Caco-2 (cell line): ENCODE results near the gene MRTFA. TPM values are rescaled to one million over a fixed set of nuclear protein-coding genes. Genes with fewer than 3 reads are reported as not detected.
A peak's percentile ranks its signal among the peaks of the same experiment; 100 is the strongest.
"Not testable (repeated sequence)": the region's sequence is repeated elsewhere in the genome, so short reads cannot be mapped to it uniquely, and the experiment has no call there.

ENCODE experiments used
- BruUV-seq: library from RNA; stranded (reverse); fragments of 400-500 nt; replicated peaks from 2 replicates; lab custom pipeline; 2021; lab: Mats Ljungman, UMichigan
- CTCF ChIA-PET: fragments of 300-600 bp; sonication (Branson Sonifier 250); formaldehyde crosslinking; loops from one replicate; lab custom pipeline; 2022; ENCODE audit warnings: antibody characterized with exemption; lab: Charles Lee
- POLR2A ChIA-PET: fragments of 300-600 bp; sonication (Branson Sonifier 250); formaldehyde crosslinking; loops from one replicate; lab custom pipeline; 2022; ENCODE audit warnings: antibody characterized with exemption; lab: Charles Lee
- DNase-seq, 2 experiments: peaks; one replicate each; pipeline versions ENCODE4 v3.0.0 to v3.0.0-alpha.2; 2020 to 2022
- H3K27me3 ChIP-seq: replicated peaks from 2 replicates; pipeline ENCODE4 v1.6.0; 2011; ENCODE audit warnings: low read length; ENCODE audit not compliant: control insufficient read depth, insufficient read depth
- H3K36me3 ChIP-seq: 2 replicates; pipeline ENCODE4 v1.5.1; 2011; ENCODE audit warnings: low read length; ENCODE audit not compliant: control insufficient read depth, insufficient read depth
- H3K4me1 ChIP-seq: fragments of 250-450 bp; sonication (Bioruptor Pico); 2 replicates; pipeline ENCODE4 v1.5.1; 2020; ENCODE audit warnings: mild to moderate bottlenecking
- H3K4me3 ChIP-seq: 2 replicates; pipeline ENCODE4 v1.5.1; 2011; ENCODE audit warnings: low read depth, mild to moderate bottlenecking, control low read depth, low read length
- H3K9me3 ChIP-seq: fragments of 250-450 bp; sonication (Bioruptor Pico); 2 replicates; pipeline ENCODE4 v1.5.1; 2020; ENCODE audit warnings: mild to moderate bottlenecking, moderate library complexity
- H3K27ac Mint-ChIP-seq: one replicate; pipeline ENCODE4 v1.8.0; 2022; ENCODE audit warnings: mixed read lengths; ENCODE audit not compliant: unreplicated experiment
- H3K27me3 Mint-ChIP-seq: one replicate; pipeline ENCODE4 v1.8.0; 2022; ENCODE audit warnings: mixed read lengths; ENCODE audit not compliant: insufficient read depth, unreplicated experiment
- H3K36me3 Mint-ChIP-seq: one replicate; pipeline ENCODE4 v1.8.0; 2022; ENCODE audit warnings: mild to moderate bottlenecking, mixed read lengths; ENCODE audit not compliant: insufficient read depth, unreplicated experiment
- H3K4me1 Mint-ChIP-seq: one replicate; pipeline ENCODE4 v1.8.0; 2022; ENCODE audit warnings: low read depth, mixed read lengths; ENCODE audit not compliant: unreplicated experiment
- H3K4me3 Mint-ChIP-seq: one replicate; pipeline ENCODE4 v1.8.0; 2022; ENCODE audit warnings: mild to moderate bottlenecking, moderate library complexity, mixed read lengths; ENCODE audit not compliant: unreplicated experiment
- H3K9me3 Mint-ChIP-seq: one replicate; pipeline ENCODE4 v1.8.0; 2022; ENCODE audit warnings: mixed read lengths; ENCODE audit not compliant: unreplicated experiment
- intact Hi-C: fragments of 100-400 bp; cut with micrococcal nuclease; formaldehyde crosslinking; loops from one replicate; pipeline ENCODE4 v1.10.0; 2022; ENCODE audit not compliant: unreplicated experiment
- total RNA-seq: library from RNA; stranded (reverse); gene quantifications from 2 replicates; pipeline ENCODE4 v1.2.3, GENCODE V29; 2022
- TF ChIP-seq, protein P1 (sequence below), 2 experiments: fragments of 200-600 bp in 1 of 2; IDR thresholded peaks; 1 replicate in 1 of 2; 2 replicates in 1 of 2; pipeline versions ENCODE4 v1.5.1 to v1.8.0; 2011 to 2022; ENCODE audit warnings: antibody characterized with exemption in 1 of 2, control low read depth in 1 of 2, inconsistent platforms in 1 of 2, low read depth in 1 of 2, low read length in 1 of 2, mild to moderate bottlenecking in 1 of 2, moderate library complexity in 1 of 2; ENCODE audit not compliant: insufficient read depth in 1 of 2, severe bottlenecking in 1 of 2, unreplicated experiment in 1 of 2

MRTFA gene
- total RNA-seq, 1 experiment from 2014 or later, result 38.7 TPM

DNA sequence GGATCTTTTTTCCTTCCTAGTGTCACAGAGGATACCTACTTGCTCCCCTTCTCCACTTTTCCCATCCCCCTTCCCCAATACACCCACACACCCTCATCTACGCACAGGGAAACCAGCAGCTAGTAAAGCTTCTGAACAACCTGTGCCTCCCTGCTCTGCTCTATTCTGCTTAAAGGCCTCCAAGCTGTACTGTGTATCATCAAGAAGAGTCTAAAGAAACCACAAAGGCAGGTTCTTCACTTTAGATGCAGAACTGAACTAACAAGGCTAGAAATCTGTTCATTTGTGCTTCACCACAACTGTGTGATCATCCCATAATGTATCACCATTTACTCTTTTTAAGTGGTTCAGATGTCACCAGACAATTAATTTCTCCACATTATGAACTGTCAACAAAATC lies 133.6 kb downstream of the MRTFA start:
- intact Hi-C loops, result no loop called here
- Mint-ChIP-seq H3K4me3 (peak overlapping the region; percentile 38), H3K27ac (peak overlapping the region; percentile 73), H3K9me3 (peaks cover 9% of the 10 kb centered on the region), H3K27me3 (no peaks in the 10 kb centered on the region), H3K36me3 (peaks cover 19% of the 10 kb centered on the region), H3K4me1 (peaks cover 22% of the 10 kb centered on the region)
- no TSS peak for BruUV-seq
- no peaks in the 10 kb centered on the region for H3K9me3 ChIP-seq
- CTCF ChIA-PET, result no interaction called here
- TF ChIP-seq, protein P1, sequence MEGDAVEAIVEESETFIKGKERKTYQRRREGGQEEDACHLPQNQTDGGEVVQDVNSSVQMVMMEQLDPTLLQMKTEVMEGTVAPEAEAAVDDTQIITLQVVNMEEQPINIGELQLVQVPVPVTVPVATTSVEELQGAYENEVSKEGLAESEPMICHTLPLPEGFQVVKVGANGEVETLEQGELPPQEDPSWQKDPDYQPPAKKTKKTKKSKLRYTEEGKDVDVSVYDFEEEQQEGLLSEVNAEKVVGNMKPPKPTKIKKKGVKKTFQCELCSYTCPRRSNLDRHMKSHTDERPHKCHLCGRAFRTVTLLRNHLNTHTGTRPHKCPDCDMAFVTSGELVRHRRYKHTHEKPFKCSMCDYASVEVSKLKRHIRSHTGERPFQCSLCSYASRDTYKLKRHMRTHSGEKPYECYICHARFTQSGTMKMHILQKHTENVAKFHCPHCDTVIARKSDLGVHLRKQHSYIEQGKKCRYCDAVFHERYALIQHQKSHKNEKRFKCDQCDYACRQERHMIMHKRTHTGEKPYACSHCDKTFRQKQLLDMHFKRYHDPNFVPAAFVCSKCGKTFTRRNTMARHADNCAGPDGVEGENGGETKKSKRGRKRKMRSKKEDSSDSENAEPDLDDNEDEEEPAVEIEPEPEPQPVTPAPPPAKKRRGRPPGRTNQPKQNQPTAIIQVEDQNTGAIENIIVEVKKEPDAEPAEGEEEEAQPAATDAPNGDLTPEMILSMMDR (IDR thresholded peaks at IDR 0.05; ENCODE audit: insufficient read depth in 1 of 2, low read depth in 1 of 2, low read length in 1 of 2, severe bottlenecking in 1 of 2, unreplicated experiment in 1 of 2), result no peak
- POLR2A ChIA-PET, result no interaction called here
- no peak for DNase-seq
- no peaks in the 10 kb centered on the region for H3K27me3 ChIP-seq
- no peaks in the 10 kb centered on the region for H3K36me3 ChIP-seq
- H3K4me3 ChIP-seq, result no peak overlapping the region
- peaks cover 17% of the 10 kb centered on the region for H3K4me1 ChIP-seq

DNA sequence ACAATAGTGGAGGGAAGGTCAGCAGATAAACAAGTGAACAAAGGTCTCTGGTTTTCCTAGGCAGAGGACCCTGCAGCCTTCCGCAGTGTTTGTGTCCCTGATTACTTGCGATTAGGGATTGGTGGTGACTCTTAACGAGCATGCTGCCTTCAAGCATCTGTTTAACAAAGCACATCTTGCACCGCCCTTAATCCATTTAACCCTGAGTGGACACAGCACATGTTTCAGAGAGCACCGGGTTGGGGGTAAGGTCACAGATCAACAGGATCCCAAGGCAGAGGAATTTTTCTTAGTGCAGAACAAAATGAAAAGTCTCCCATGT lies 136.1 kb downstream of the MRTFA start:
- CTCF ChIA-PET, H3K4me3 Mint-ChIP-seq, POLR2A ChIA-PET, H3K27me3 Mint-ChIP-seq, intact Hi-C loops, H3K27ac Mint-ChIP-seq, BruUV-seq, H3K27me3 ChIP-seq, H3K4me3 ChIP-seq, DNase-seq, H3K36me3 ChIP-seq, H3K9me3 ChIP-seq, H3K9me3 Mint-ChIP-seq: not testable (repeated sequence)
- peaks cover 19% of the 10 kb centered on the region for H3K36me3 Mint-ChIP-seq
- peaks cover 29% of the 10 kb centered on the region for H3K4me1 Mint-ChIP-seq
- peaks cover 25% of the 10 kb centered on the region for H3K4me1 ChIP-seq

DNA sequence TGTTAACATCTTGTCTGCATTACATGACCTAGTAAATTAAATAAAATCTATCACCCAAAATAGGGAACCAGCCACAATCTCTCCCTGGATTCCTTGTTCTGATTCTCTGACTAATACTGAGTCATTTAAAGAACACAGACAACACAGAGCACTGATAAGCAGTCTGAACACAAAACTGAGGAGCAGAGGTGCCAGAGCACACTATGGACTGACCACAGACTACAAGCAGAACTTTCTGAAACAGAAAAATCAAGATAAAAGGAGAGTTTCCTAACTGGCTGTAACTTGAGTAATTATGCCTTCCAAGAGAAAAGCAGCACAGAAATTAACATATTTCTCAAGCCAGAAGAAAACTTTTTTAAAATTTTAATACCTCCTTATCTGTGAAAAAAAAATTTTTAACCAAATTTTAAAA lies 137.3 kb downstream of the MRTFA start:
- no peaks in the 10 kb centered on the region for H3K9me3 ChIP-seq
- no TSS peak for BruUV-seq
- Mint-ChIP-seq H3K27ac (peak overlapping the region; percentile 79), H3K4me1 (peaks cover 29% of the 10 kb centered on the region), H3K27me3 (no peaks in the 10 kb centered on the region), H3K4me3 (peak overlapping the region; percentile 48), H3K36me3 (peaks cover 14% of the 10 kb centered on the region), H3K9me3 (peaks cover 9% of the 10 kb centered on the region)
- peak in 1 of 2 experiments; percentile 38 for DNase-seq
- POLR2A ChIA-PET, result interaction anchor here (1.0 kb wide), 1 partner anchor 10 kb away, joined by 3 read pairs; no protein-coding TSS in a partner anchor
- CTCF ChIA-PET, result interaction anchor here (1.0 kb wide), 1 partner anchor 145 kb away, joined by 3 read pairs; no protein-coding TSS in a partner anchor
- H3K4me1 ChIP-seq, result peaks cover 25% of the 10 kb centered on the region
- no peaks in the 10 kb centered on the region for H3K36me3 ChIP-seq
- no peaks in the 10 kb centered on the region for H3K27me3 ChIP-seq
- H3K4me3 ChIP-seq, result no peak overlapping the region
- TF ChIP-seq, protein P1 (IDR thresholded peaks at IDR 0.05; ENCODE audit: insufficient read depth in 1 of 2, low read depth in 1 of 2, low read length in 1 of 2, severe bottlenecking in 1 of 2, unreplicated experiment in 1 of 2), result no peak
- intact Hi-C loops, result no loop called here
